CD4-positive, alpha-beta T cell treated with Interleukin-12 subunit alpha and Interleukin-12 subunit beta, for 1 hour (primary cell): ENCODE measurements around the gene EXOC8.

ENCODE experiments used
- DNase-seq: peaks from one replicate; pipeline ENCODE4 v3.0.0-alpha.2; 2020

The EXOC8 gene

GRCh38 chr1:231337472-231338269 is at the start of gene EXOC8:
EXOC8 (minus strand) TSS chr1:231337852; CDS start chr1:231337745, 107 bp downstream.
- DNase-seq, result peak; percentile 98

GRCh38 chr1:231386466-231386865 is 48.8 kb upstream of the EXOC8 start:
- no peak for DNase-seq

DNA sequence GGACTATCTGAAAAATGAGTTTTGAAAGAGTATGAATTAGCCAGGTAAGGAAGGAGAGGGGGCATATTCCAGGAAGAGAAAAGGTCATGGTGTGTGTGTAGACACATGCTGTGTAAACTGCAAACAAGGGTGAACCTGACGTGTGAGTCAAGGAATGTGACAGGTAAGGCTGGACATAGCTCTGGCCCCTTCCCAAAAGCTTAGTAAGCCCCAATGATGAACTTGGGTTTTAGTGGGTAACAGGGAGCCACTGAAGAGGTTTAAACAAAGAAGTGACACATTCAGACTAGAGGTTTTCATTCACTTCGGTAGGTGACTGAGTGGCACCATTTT is 47.7 kb upstream of the EXOC8 start:
- no peak for DNase-seq

GRCh38 chr1:231384696-231385415 is 47.2 kb upstream of the EXOC8 start:
- DNase-seq, result no peak

- no peak for DNase-seq
Measured at GRCh38 chr1:231383159-231383860, 45.7 kb upstream of the EXOC8 start.

GRCh38 chr1:231382426-231382825 is 44.8 kb upstream of the EXOC8 start:
- no peak for DNase-seq

GRCh38 chr1:231381729-231382128 is 44.1 kb upstream of the EXOC8 start:
- no peak for DNase-seq

- no peak for DNase-seq
Measured at GRCh38 chr1:231376875-231377549, 39.4 kb upstream of the EXOC8 start.

- no peak for DNase-seq
Measured at GRCh38 chr1:231376101-231376500, 38.4 kb upstream of the EXOC8 start.

GRCh38 chr1:231374394-231374793 is 36.7 kb upstream of the EXOC8 start:
- no peak for DNase-seq

DNA sequence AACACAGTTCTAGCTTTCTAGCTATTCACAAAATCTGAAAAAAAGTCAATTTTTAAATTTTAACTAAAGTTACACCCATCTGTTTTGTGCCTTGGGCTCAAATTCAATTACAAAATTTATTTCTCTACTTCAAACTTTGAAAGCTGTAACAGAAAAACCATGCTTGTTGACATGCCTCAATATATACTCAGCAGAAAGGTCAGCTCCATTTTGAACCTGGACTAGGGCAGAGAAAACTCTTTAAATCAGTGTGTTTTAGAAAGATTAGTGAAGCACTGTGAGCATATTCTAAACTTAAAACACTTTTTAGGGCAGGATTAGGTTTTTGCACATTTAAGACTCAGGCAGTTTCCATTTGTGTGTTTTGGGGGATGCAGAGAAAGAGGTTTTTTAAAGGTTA is 34.8 kb upstream of the EXOC8 start:
- no peak for DNase-seq

DNA sequence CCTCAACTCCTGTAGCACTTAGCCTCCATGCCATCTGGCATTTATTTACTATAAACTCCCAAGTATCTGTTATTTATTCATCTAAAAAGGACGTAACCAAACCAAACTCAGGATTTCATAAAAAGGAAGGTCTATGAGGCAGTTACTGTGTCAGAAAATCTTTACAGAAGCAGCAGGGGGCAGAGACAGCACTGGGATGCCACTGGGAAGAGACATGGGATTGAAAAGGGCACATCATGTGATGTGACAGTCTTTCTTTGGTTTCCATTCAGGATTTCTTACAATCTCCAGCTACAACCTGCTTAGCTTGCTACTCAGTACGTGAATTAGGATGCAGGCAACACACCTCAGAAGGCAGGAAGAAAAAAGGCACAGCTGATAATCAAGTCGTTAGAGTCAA is 31.6 kb upstream of the EXOC8 start:
- no peak for DNase-seq

DNA sequence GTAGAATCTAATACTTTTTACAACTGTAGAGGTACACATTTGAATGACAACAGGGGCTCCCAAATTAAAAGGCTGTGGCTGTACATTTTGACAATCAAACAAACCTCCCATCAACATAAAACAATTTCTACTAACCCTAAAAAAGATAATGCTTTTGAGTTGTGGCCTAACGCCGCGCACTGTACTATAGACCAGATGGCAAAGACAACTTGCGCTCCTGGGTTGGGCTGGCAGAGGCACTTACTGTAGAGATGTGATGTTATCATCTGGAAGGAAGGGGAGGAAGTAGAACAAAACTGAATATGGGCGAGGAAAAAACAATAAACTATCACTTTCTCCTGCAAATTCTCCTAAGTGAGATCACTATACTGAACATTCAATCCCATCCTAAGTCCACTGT is 26.5 kb upstream of the EXOC8 start:
- no peak for DNase-seq

GRCh38 chr1:231363624-231364023 is 26.0 kb upstream of the EXOC8 start:
- no peak for DNase-seq

DNA sequence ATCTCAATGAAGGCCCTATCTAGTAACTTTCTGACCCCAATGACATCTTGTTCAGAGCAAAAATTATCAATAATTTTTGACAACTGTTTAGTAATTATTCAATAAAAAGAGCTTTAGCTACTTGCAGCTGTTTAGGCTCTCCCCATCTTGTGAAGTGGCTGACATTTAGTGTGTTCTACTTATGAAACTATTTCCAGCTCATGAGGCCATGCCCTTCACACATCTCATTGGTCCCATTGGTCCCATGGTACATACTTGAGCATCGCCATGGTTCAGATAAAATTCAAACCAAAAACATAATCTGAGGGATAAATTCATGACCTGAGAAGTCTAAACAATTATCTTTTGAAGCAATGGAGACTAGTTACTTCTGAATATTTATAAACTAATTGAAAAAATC is 24.7 kb upstream of the EXOC8 start:
- DNase-seq, result no peak

GRCh38 chr1:231359113-231359512 is 21.5 kb upstream of the EXOC8 start:
- DNase-seq, result no peak

GRCh38 chr1:231357831-231358354 is 20.2 kb upstream of the EXOC8 start:
- peak; percentile 64 for DNase-seq

GRCh38 chr1:231357187-231357772 is 19.6 kb upstream of the EXOC8 start:
- DNase-seq, result no peak

GRCh38 chr1:231355171-231355570 is 17.5 kb upstream of the EXOC8 start:
- no peak for DNase-seq

DNA sequence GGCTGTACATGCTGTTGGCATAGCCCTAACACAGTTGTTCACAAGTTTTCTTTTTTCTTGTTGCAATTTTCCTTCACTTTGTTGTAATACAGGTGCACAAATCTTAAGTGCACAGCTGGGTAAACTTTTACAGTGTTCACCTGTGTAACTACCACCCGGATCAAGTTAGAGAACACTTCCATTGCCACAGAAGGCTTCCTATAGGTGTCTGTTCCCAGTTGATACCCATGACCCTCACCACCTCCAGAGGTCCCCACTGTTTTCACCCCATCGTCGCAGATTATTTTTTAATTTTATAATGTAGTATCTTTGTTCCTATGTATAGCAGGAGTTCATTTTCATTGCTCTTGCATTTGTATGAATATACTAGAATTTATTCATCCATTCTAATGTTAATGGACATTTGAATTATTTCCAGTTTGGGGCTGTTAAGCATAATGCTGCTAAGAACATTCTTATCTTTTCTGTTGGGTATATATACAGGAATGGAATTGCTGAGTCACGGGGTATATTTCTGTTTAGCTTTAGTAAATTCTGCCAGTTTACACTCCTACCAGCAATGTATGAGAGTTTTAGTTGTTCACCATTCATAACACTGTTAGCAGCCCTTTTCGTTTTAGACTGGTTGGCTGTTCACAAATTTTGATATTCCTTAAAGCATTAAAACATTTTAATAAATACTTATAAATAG is 16.8 kb upstream of the EXOC8 start:
- no peak for DNase-seq

- DNase-seq, result no peak
Measured at GRCh38 chr1:231353086-231353485, 15.4 kb upstream of the EXOC8 start.

- DNase-seq, result no peak
Measured at GRCh38 chr1:231351816-231352215, 14.2 kb upstream of the EXOC8 start.
